ENCODE results near the gene ESPNL. TPM values are rescaled to one million over a fixed set of nuclear protein-coding genes. Genes with fewer than 3 reads are reported as not detected.

Gene ESPNL
- total and polyA plus RNA-seq, 9 of the 15 experiments (the other 6 are each of a cell fraction or from before 2014, with no cell fraction given) = 0.03 to 0.09 (median 0.05) TPM; not detected in 3

- TF ChIP-seq FOXK1 (CRISPR knock-in tag; IDR thresholded peaks at IDR 0.05; ENCODE audit: borderline replicate concordance) = no peak
- no peak for TF ChIP-seq RAD51 (IDR thresholded peaks at IDR 0.05; ENCODE audit: borderline replicate concordance, low read depth)
- 0 out of 2 replicates have a peak, but pooled peaks have one; percentile 16 for TF ChIP-seq DPF2 (IDR thresholded peaks at IDR 0.05)
- TF ChIP-seq BDP1 (IDR thresholded peaks at IDR 0.05; ENCODE audit: insufficient read depth, insufficient read length) = no peak
- no peak for TF ChIP-seq ZBTB34 (CRISPR knock-in tag; IDR thresholded peaks at IDR 0.05)
- no peak for TF ChIP-seq ZSCAN29 (IDR thresholded peaks at IDR 0.05)
- no peak for TF ChIP-seq HLTF (IDR thresholded peaks at IDR 0.05)
- TF ChIP-seq ZFP1 (CRISPR knock-in tag; IDR thresholded peaks at IDR 0.05) = no peak
- TF ChIP-seq E2F3 (CRISPR knock-in tag; IDR thresholded peaks at IDR 0.05) = no peak
- TF ChIP-seq CHD4 (IDR thresholded peaks at IDR 0.05; ENCODE audit: insufficient read depth, insufficient replicate concordance, low read depth, low read length, poor library complexity, severe bottlenecking) = no peak
- TF ChIP-seq GATA2 (CRISPR knock-in tag; IDR thresholded peaks at IDR 0.05) = no peak
- no peak for TF ChIP-seq TRIM24 (IDR thresholded peaks at IDR 0.05)
- no peak for TF ChIP-seq ZNF212 (CRISPR knock-in tag; IDR thresholded peaks at IDR 0.05)
- TF ChIP-seq FOXJ3 (CRISPR knock-in tag; IDR thresholded peaks at IDR 0.05) = no peak
- TF ChIP-seq HNRNPLL (IDR thresholded peaks at IDR 0.05; ENCODE audit: low read depth, low read length, poor library complexity, severe bottlenecking) = no peak
- 0 out of 2 replicates have a peak, but pooled peaks have one; percentile 48 for TF ChIP-seq ZNF592 (IDR thresholded peaks at IDR 0.05)
- TF ChIP-seq JUN (IDR thresholded peaks at IDR 0.05; ENCODE audit: borderline replicate concordance, low read depth, low read length) = peak; percentile 44; the same call in 1 of the 2 replicates
- no peak for TF ChIP-seq JUN (CRISPR knock-in tag; IDR thresholded peaks at IDR 0.05; ENCODE audit: borderline replicate concordance)
- TF ChIP-seq ZNF280B (CRISPR knock-in tag; IDR thresholded peaks at IDR 0.05) = no peak
- TF ChIP-seq ATF7 (IDR thresholded peaks at IDR 0.05) = no peak
- no peak for TF ChIP-seq CHCHD3 (CRISPR knock-in tag; IDR thresholded peaks at IDR 0.05)
- peak; percentile 35 for TF ChIP-seq CXXC5 (CRISPR knock-in tag; IDR thresholded peaks at IDR 0.05)
These were observed 67.6 kb downstream of the ESPNL start (continued) for GRCh38 chr2:238167761-238168160.
